HCT116 (cell line): Measurements from ENCODE around the gene YBX2.

Experiments
- ATF3 ChIP-seq: IDR thresholded peaks from 2 replicates; pipeline ENCODE4 v1.6.1; 2012
- CEBPB ChIP-seq: IDR thresholded peaks from 2 replicates; pipeline ENCODE4 v1.6.1; 2012; ENCODE audit warnings: low read depth
- CTCF ChIP-seq, 3 experiments: fragments of 200-600 bp in 1 of 3; sonication (generic) in 1 of 3; IDR thresholded peaks in 2 of 3; conservative IDR thresholded peaks in 1 of 3; 2 replicates each; pipeline ENCODE4 v1.5.1; 2012 to 2017; ENCODE audit warnings: low read depth in 2 of 3, low read length in 2 of 3, antibody characterized with exemption in 1 of 3, borderline replicate concordance in 1 of 3, control low read depth in 1 of 3, mild to moderate bottlenecking in 1 of 3, mixed read lengths in 1 of 3, mixed run types in 1 of 3, moderate library complexity in 1 of 3; ENCODE audit not compliant: insufficient read depth in 1 of 3
- EGR1 ChIP-seq: IDR thresholded peaks from 2 replicates; pipeline ENCODE4 v1.6.1; 2012; ENCODE audit warnings: low read depth
- EZH2 ChIP-seq: fragments of 200-600 bp; sonication (generic); IDR thresholded peaks from 2 replicates; pipeline ENCODE4 v1.6.1; 2017; ENCODE audit warnings: antibody characterized with exemption, mixed run types
- EZH2phosphoT487 ChIP-seq: fragments of 200-600 bp; IDR thresholded peaks from 2 replicates; pipeline ENCODE4 v1.6.1; 2018; ENCODE audit warnings: antibody characterized with exemption, borderline replicate concordance
- JUND ChIP-seq: IDR thresholded peaks from 2 replicates; pipeline ENCODE4 v1.6.1; 2012
- POLR2A ChIP-seq: IDR thresholded peaks from 2 replicates; pipeline ENCODE4 v1.7.0; 2011; ENCODE audit warnings: borderline replicate concordance; ENCODE audit not compliant: insufficient read depth, insufficient read length; ENCODE audit errors: extremely low read depth
- POLR2AphosphoS5 ChIP-seq: IDR thresholded peaks from 2 replicates; pipeline ENCODE4 v1.6.1; 2011; ENCODE audit warnings: mild to moderate bottlenecking, low read depth, low read length, moderate library complexity
- RAD21 ChIP-seq: IDR thresholded peaks from 2 replicates; pipeline ENCODE4 v1.6.1; 2012; ENCODE audit warnings: low read depth, mild to moderate bottlenecking
- SP1 ChIP-seq: IDR thresholded peaks from 2 replicates; pipeline ENCODE4 v1.6.1; 2012; ENCODE audit warnings: low read depth
- ZBTB33 ChIP-seq: IDR thresholded peaks from 2 replicates; pipeline ENCODE4 v1.6.1; 2011; ENCODE audit warnings: mild to moderate bottlenecking, low read length, moderate library complexity; ENCODE audit not compliant: insufficient replicate concordance; ENCODE audit errors: extremely low read depth

GRCh38 chr17:7321466-7321865 lies 27.0 kb upstream of the YBX2 start:
- TF ChIP-seq ATF3 (no peak), EGR1 (no peak), EZH2 (no peak), EZH2phosphoT487 (no peak), CEBPB (no peak), POLR2AphosphoS5 (no peak), CTCF (IDR thresholded peaks at IDR 0.05 in 2 of 3, conservative IDR thresholded peaks at IDR 0.05 in 1 of 3; ENCODE audit: borderline replicate concordance in 1 of 3, insufficient read depth in 1 of 3, low read depth in 2 of 3, low read length in 2 of 3) (no peak), POLR2A (no peak), ZBTB33 (no peak), JUND (no peak), SP1 (no peak), RAD21 (no peak)
